HG03520 (cell line): ENCODE results near the gene MOXD1.
"Not testable (repeated sequence)": the region's sequence is repeated elsewhere in the genome, so short reads cannot be mapped to it uniquely, and the experiment has no call there.

Experiments
- ATAC-seq: cut with Tn5 transposase; IDR thresholded peaks from one replicate; pipeline ENCODE4 v1.9.1; 2021; ENCODE audit warnings: mild to moderate bottlenecking, moderate library complexity; ENCODE audit not compliant: unreplicated experiment

The MOXD1 gene

GRCh38 chr6:132285004-132285780 is 116.1 kb downstream of the MOXD1 start:
- ATAC-seq = no peak

- no peak for ATAC-seq
Measured at GRCh38 chr6:132282696-132283095, 118.6 kb downstream of the MOXD1 start.

GRCh38 chr6:132280436-132280835 is 120.8 kb downstream of the MOXD1 start:
- no peak for ATAC-seq

- peak; percentile 96 for ATAC-seq
Measured at GRCh38 chr6:132279592-132280139, 121.6 kb downstream of the MOXD1 start.

- ATAC-seq = no peak
Measured at GRCh38 chr6:132275066-132275970, 126.0 kb downstream of the MOXD1 start.

GRCh38 chr6:132272776-132273175 is 128.5 kb downstream of the MOXD1 start:
- ATAC-seq = no peak

- no peak for ATAC-seq
Measured at GRCh38 chr6:132270726-132271402, 130.4 kb downstream of the MOXD1 start.

- ATAC-seq = not testable (repeated sequence)
Measured at GRCh38 chr6:132268666-132269065, 132.6 kb downstream of the MOXD1 start.

GRCh38 chr6:132268209-132268608 is 133.1 kb downstream of the MOXD1 start:
- no peak for ATAC-seq

- no peak for ATAC-seq
Measured at GRCh38 chr6:132265451-132266097, 135.7 kb downstream of the MOXD1 start.

GRCh38 chr6:132264021-132264500 is 137.2 kb downstream of the MOXD1 start:
- ATAC-seq = no peak

- no peak for ATAC-seq
Measured at GRCh38 chr6:132261354-132261753, 139.9 kb downstream of the MOXD1 start.

GRCh38 chr6:132259070-132259469 is 142.2 kb downstream of the MOXD1 start:
- ATAC-seq = no peak

GRCh38 chr6:132257561-132257960 is 143.7 kb downstream of the MOXD1 start:
- no peak for ATAC-seq

- ATAC-seq = no peak
Measured at GRCh38 chr6:132256457-132256856, 144.8 kb downstream of the MOXD1 start.

- no peak for ATAC-seq
Measured at GRCh38 chr6:132253906-132254305, 147.4 kb downstream of the MOXD1 start.

GRCh38 chr6:132253211-132253610 is 148.1 kb downstream of the MOXD1 start:
- no peak for ATAC-seq

GRCh38 chr6:132252113-132252512 is 149.2 kb downstream of the MOXD1 start:
- no peak for ATAC-seq

- no peak for ATAC-seq
Measured at GRCh38 chr6:132251711-132252110, 149.6 kb downstream of the MOXD1 start.

- no peak for ATAC-seq
Measured at GRCh38 chr6:132247381-132248159, 153.7 kb downstream of the MOXD1 start.
